ENCODE results near the gene EHMT1. TPM values are rescaled to one million over a fixed set of nuclear protein-coding genes. Genes with fewer than 3 reads are reported as not detected.
"Not testable (repeated sequence)": the region's sequence is repeated elsewhere in the genome, so short reads cannot be mapped to it uniquely, and the experiment has no call there.

The EHMT1 gene
- total RNA-seq, 1 donor: 46.3 TPM

DNA sequence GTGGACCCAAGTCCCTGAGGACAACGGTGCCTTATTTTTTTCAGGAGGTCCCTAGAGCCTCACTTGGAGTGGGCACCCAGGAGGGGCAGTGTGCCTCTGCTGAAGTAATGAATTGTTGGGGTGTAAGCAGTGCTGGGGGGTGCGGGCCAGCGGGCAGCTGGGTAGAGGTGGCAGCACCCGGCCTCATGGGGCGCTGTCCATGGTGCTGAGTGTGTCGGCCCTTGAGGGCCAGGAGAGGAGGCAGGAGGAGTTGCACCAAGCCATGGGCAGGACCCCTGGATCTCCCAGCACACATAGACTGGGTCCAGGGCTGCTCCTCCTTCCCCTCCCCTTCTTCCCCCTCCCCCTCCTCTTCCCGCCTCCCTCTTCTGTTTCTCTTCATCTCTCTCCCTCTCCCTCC, 265.7 kb downstream of the EHMT1 start:
- H2AFZ ChIP-seq (ENCODE audit: low read length); H3K4me2 ChIP-seq (ENCODE audit: insufficient read depth, low read length); H3K27ac ChIP-seq (ENCODE audit: low read depth, low read length); H3K9me3 ChIP-seq (ENCODE audit: low read depth, low read length); H3K4me3 ChIP-seq (ENCODE audit: insufficient read depth, low read length); H3K36me3 ChIP-seq (ENCODE audit: insufficient read depth, low read length); H3K79me2 ChIP-seq (ENCODE audit: insufficient read depth, low read length); H3K27me3 ChIP-seq (ENCODE audit: insufficient read depth, low read length); H3K4me1 ChIP-seq (ENCODE audit: insufficient read depth, low read length); H4K20me1 ChIP-seq (ENCODE audit: insufficient read depth, low read length); DNase-seq (ENCODE audit: insufficient read length, low spot score, missing footprints): not testable (repeated sequence)

DNA sequence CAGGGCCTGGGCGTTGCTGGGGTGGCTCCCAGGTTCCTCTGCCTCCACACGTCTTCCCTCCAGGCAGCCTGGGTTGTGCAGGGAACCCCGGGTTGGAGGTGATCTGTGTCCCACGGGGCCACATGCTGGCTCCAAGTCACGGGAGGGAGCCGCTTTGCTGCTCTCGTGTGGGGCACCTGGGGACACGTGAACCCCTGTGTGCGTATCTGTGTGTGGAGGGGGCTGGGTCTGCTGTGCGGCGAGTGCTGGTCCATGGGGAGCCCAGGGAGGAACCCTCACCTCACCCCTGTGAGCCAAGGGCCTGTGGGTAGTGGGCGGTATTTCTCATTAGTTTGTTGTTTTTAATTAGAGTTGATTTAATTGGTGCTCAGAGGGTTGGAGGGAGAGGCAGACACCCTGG, 266.3 kb downstream of the EHMT1 start:
- not testable (repeated sequence) for H3K27me3 ChIP-seq (ENCODE audit: insufficient read depth, low read length); DNase-seq (ENCODE audit: insufficient read length, low spot score, missing footprints); H3K4me3 ChIP-seq (ENCODE audit: insufficient read depth, low read length); H4K20me1 ChIP-seq (ENCODE audit: insufficient read depth, low read length); H2AFZ ChIP-seq (ENCODE audit: low read length); H3K4me2 ChIP-seq (ENCODE audit: insufficient read depth, low read length); H3K36me3 ChIP-seq (ENCODE audit: insufficient read depth, low read length); H3K27ac ChIP-seq (ENCODE audit: low read depth, low read length); H3K79me2 ChIP-seq (ENCODE audit: insufficient read depth, low read length); H3K4me1 ChIP-seq (ENCODE audit: insufficient read depth, low read length); H3K9me3 ChIP-seq (ENCODE audit: low read depth, low read length)

Small RNA genes within 50 kb of the gene (small RNA-seq; reads per million reads assigned to genes)
- gene MIR602 (not detected), gene RF00017 (not detected)

Other genes with a start within 250 kb of the EHMT1 start
- gene EXD3, start 195.8 kb upstream of the EHMT1 start, total RNA-seq: 7.6 and 10.0 TPM in 2 replicates
- gene NOXA1, start 195.6 kb upstream of the EHMT1 start, total RNA-seq: 0.36 and 0.88 TPM in 2 replicates
- gene ENTPD8, start 177.6 kb upstream of the EHMT1 start, total RNA-seq: not detected in 2 replicates
- gene NSMF, start 159.7 kb upstream of the EHMT1 start, total RNA-seq: 19.2 and 22.4 TPM in 2 replicates
- gene PNPLA7, start 68.6 kb upstream of the EHMT1 start, total RNA-seq: 1.8 and 2.7 TPM in 2 replicates
- 26.2 and 30.4 TPM in 2 replicates for gene MRPL41, start 67.1 kb upstream of the EHMT1 start, total RNA-seq
- gene DPH7, start 40.1 kb upstream of the EHMT1 start, total RNA-seq: 20.3 and 26.2 TPM in 2 replicates
- 10.5 and 14.1 TPM in 2 replicates for gene ZMYND19, start 28.5 kb upstream of the EHMT1 start, total RNA-seq
- gene ARRDC1, start 13.3 kb upstream of the EHMT1 start, total RNA-seq: 11.9 and 15.0 TPM in 2 replicates